Testis (tissue), 2 donors: ENCODE measurements around the gene NTMT1.

Source experiments
- CTCF ChIP-seq, 3 experiments: fragments of 450-650 bp in 2 of 3; fragments of 200-600 bp in 1 of 3; sonication (generic) in 1 of 3; IDR thresholded peaks; one replicate each; pipeline ENCODE4 v1.5.1; 2016 to 2019; ENCODE audit warnings: antibody characterized with exemption in 3 of 3, mild to moderate bottlenecking in 2 of 3, moderate library complexity in 1 of 3
- POLR2A ChIP-seq: fragments of 450-650 bp; IDR thresholded peaks from one replicate; pipeline ENCODE4 v1.6.1; 2017; ENCODE audit warnings: antibody characterized with exemption, mild to moderate bottlenecking, moderate library complexity

DNA sequence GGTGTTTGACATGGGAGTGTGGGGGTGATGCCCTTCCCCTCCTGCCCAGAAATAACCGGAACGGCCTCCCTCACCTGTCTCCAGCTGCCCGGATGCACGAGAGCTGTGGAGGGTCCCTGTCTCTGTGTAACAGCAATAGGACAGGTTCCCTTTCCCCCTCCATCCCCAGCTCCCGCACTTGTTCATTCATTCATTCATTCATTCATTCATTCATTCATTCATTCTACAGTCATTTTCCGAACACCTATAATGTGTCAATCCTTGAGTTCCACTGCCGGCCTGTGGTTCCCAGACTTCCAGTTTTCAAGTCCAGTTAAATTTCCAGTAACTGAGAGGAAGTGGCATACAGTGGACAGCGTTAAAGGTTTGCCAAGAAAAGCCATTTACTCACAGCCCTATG is 46.7 kb downstream of the NTMT1 start:
- TF ChIP-seq CTCF (IDR thresholded peaks at IDR 0.05) (no peak), POLR2A (no peak)
